Gastroesophageal sphincter (tissue), 3 donors: ENCODE results near the gene OVAAL.

Experiments used
- CTCF ChIP-seq, 4 experiments: fragments of 200-600 bp in 2 of 4; fragments of 450-650 bp in 2 of 4; sonication (generic) in 1 of 4; IDR thresholded peaks; one replicate each; pipeline ENCODE4 v1.5.1; 2017 to 2019; ENCODE audit warnings: antibody characterized with exemption in 4 of 4, mild to moderate bottlenecking in 2 of 4, moderate library complexity in 2 of 4
- POLR2AphosphoS5 ChIP-seq: sonication (generic); formaldehyde crosslinking; IDR thresholded peaks from one replicate; pipeline ENCODE4 v1.6.1; 2017; ENCODE audit warnings: antibody characterized with exemption

DNA sequence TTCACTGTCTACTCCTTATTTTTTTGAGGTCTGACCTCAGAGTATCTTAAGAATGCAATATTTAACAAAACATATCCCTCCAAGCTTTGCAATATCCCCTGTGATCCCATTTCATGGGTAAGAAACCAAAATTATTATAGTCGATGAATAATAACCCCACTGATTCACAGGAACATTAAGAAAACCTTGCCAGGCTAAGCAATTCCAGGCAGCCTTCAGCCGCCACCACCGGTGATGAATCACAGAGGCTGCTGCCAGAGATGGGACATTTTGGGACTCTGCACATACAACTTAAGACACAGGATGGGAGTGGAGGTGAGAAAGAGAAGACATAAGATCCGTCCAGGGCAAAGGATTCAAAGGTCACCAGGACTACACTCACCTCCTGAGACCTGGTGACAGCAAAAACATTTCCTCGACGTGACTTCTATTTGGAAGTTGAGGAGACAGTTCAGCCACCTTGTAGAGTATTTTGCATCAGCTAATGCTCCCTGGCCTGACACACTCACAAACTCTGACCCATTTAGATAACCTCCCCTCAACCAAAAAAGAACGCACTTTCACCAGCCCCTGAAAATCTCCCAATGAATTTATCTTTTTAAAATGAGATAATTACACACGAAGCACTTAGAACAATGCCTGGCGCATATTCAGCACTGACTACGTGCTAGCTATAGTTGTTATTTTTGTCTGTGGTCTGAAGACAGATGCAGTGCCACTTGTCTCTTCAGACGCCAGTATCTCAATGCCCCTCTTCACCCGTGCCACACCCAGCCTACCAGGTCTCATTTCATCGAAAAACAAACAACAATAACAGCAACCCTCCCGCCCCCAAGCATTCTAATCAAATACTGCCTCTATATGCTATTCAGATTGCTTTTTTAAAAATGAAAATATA lies 17.8 kb upstream of the OVAAL start:
- no peak for TF ChIP-seq CTCF (IDR thresholded peaks at IDR 0.05)
- TF ChIP-seq POLR2AphosphoS5, result no peak
